Activated naive CD8-positive, alpha-beta T cell treated with anti-CD3 and anti-CD28 coated beads, Interleukin-2, amount 50 U/mL, for 24 hours (primary cell): ENCODE results near the gene ELMO1.

Experiments
- ATAC-seq: fragments of 150-1000 bp; cut with Tn5 transposase; one replicate; pipeline ENCODE4 v1.10.0; 2021
- DNase-seq: peaks from one replicate; pipeline ENCODE4 v3.0.0; 2021
- H3K27ac Mint-ChIP-seq: one replicate; pipeline ENCODE4 v1.8.0; 2021; ENCODE audit warnings: mild to moderate bottlenecking, mixed read lengths
- H3K27me3 Mint-ChIP-seq: one replicate; pipeline ENCODE4 v1.8.0; 2021; ENCODE audit warnings: mixed read lengths
- H3K36me3 Mint-ChIP-seq: one replicate; pipeline ENCODE4 v1.8.0; 2021; ENCODE audit warnings: low read depth, mixed read lengths
- H3K4me1 Mint-ChIP-seq: one replicate; pipeline ENCODE4 v1.8.0; 2021; ENCODE audit warnings: mixed read lengths
- H3K4me3 Mint-ChIP-seq: one replicate; pipeline ENCODE4 v1.8.0; 2021; ENCODE audit warnings: mild to moderate bottlenecking, moderate library complexity, mixed read lengths
- H3K9me3 Mint-ChIP-seq: one replicate; pipeline ENCODE4 v1.8.0; 2021; ENCODE audit warnings: mixed read lengths

ELMO1 gene

DNA sequence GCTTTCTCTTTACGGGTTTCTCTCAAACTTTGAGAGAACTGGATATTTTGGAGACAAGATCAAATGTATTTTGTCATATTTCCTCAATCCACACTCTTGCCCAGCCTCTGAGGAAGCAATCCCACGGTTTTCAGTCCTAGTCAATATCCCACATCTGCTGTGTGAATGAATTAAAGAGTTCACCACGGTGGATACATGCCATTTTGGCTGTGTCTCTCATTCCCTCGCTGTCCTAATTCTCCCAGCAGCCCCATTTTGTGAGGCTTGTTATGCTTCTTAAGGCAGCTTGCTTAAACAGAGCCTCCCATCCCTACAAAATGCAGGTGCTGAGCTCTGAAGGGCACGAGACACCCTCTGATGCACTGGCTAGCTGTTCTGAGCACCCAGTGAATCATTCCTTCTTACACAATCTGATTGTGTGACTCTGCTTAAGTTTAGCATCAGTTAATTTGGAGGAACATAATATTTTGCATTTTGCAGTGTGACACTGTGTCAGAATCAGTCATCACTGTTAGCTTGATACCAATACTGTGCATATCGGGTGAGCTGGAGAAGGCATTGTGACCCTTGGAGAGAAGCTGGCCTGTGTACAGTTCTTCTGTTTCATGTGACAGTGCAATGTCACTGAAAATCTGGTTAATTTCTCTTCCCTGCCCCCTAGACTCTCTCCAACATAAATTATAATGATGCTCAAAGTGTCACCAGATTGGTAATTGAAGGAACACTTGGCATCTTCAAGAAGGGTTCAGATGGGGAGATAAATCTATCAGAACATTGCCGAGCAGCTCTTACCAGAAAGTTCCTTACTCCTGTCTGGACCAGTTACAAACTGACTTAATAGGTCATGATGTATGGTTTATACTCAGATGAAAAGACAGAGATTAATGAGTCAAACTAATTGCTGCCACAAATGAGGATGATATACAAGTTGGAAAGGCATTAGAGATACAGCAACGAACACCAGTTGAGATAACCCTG lies 620.6 kb downstream of the ELMO1 start:
- no peaks in the 10 kb centered on the region for H3K27me3 Mint-ChIP-seq
- H3K36me3 Mint-ChIP-seq: no peaks in the 10 kb centered on the region
- H3K4me3 Mint-ChIP-seq: no peak overlapping the region
- DNase-seq: no peak
- H3K4me1 Mint-ChIP-seq: no peaks in the 10 kb centered on the region
- no peak for ATAC-seq
- no peaks in the 10 kb centered on the region for H3K9me3 Mint-ChIP-seq
- no peak overlapping the region for H3K27ac Mint-ChIP-seq

DNA sequence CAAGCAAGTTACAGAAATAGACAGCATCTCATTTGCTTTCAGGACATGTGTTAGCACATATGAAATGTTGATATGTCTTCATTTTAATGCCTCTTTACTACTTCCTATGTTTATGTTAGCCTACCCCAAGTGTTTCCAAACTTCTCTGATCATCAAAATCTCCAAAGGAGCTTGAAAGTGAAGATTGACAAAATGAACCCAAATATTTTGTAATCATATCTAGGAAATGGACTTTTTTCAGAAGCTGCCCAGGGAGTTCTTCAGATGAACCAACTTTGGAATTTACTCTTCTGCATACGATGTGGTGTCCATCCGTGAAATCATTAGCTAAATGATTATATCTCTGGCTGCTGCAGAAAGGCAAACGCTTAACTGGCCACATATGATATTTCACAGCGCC lies 623.2 kb downstream of the ELMO1 start:
- no peak for ATAC-seq
- no peak overlapping the region for H3K4me3 Mint-ChIP-seq
- H3K36me3 Mint-ChIP-seq: no peaks in the 10 kb centered on the region
- DNase-seq: no peak
- H3K4me1 Mint-ChIP-seq: peaks cover 2% of the 10 kb centered on the region
- no peak overlapping the region for H3K27ac Mint-ChIP-seq
- H3K27me3 Mint-ChIP-seq: no peaks in the 10 kb centered on the region
- H3K9me3 Mint-ChIP-seq: no peaks in the 10 kb centered on the region

DNA sequence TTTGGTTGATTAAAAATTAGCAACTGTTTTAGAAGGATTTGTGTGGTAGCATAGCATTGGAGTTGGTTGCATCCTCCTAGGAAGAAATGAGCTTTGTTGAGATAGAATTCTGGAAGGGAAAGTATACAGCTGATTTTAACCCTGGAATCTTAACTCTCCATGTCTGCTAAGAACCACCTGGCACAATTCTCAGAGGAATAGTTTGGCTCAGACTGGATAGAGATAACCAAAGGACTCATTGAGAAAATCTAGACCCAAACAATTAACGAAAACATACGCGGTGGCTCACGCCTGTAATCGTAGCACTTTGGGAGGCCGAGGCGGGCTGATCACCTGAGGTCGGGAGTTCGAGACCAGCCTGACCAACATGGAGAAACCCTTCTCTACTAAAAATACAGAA lies 625.3 kb downstream of the ELMO1 start:
- no peak overlapping the region for H3K27ac Mint-ChIP-seq
- ATAC-seq (no peak), DNase-seq (no peak)
- no peaks in the 10 kb centered on the region for H3K27me3 Mint-ChIP-seq
- H3K4me3 Mint-ChIP-seq: no peak overlapping the region
- H3K36me3 Mint-ChIP-seq: no peaks in the 10 kb centered on the region
- peaks cover 2% of the 10 kb centered on the region for H3K4me1 Mint-ChIP-seq
- H3K9me3 Mint-ChIP-seq: no peaks in the 10 kb centered on the region

DNA sequence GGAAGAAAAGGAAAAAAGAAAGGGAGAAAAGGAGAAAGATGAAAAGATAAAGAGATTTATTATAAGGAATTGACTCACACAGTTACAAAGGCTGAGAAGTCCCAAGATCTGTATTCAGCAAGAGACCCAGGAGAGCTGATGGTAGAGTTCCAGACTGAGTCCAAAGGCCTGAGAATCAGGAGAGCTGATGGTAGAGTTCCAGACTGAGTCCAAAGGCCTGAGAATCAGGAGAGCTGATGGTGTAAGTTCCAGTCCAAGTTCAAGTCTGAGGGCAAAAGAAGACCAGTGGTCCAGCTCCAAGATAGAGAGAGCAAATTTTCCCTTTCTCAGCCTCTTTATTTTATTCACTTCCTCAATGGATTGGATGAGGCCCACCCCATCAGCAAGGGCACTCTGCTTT lies 627.0 kb downstream of the ELMO1 start:
- no peak for DNase-seq
- ATAC-seq: no peak
- Mint-ChIP-seq H3K36me3 (no peaks in the 10 kb centered on the region), H3K9me3 (no peaks in the 10 kb centered on the region), H3K4me1 (peaks cover 2% of the 10 kb centered on the region), H3K4me3 (no peak overlapping the region), H3K27ac (no peak overlapping the region), H3K27me3 (no peaks in the 10 kb centered on the region)

DNA sequence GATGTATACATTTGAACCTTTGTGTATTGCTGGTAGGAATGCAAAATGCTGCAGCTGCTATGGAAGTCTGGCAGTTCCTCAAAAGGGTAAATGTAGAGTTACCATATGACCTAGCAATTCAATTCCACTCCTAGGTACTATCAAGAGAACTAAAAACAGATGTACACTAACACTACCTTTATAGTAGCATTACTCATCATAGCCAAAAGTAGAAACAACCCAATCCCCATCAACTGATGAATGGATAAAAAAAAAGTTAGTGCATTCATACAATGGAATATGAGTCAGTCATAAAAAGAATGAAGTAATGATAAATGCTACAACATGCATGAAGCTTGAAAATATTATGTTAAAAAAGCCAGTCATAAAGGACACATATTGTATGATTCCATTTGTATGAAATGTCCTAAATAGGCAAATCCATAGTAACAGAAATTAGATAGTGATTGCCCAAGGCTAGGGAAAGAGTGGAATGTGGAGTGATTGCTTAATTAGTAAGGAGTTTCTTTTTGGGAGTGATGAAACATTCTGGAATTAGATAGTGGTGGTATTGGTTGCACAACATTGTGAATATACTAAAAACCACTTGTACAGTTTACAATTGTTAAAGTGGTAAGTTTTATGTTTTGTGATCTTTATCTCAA lies 628.0 kb downstream of the ELMO1 start:
- H3K4me3 Mint-ChIP-seq: no peak overlapping the region
- H3K36me3 Mint-ChIP-seq: no peaks in the 10 kb centered on the region
- no peaks in the 10 kb centered on the region for H3K9me3 Mint-ChIP-seq
- DNase-seq: no peak
- peak; percentile 36 for ATAC-seq
- peaks cover 2% of the 10 kb centered on the region for H3K4me1 Mint-ChIP-seq
- no peaks in the 10 kb centered on the region for H3K27me3 Mint-ChIP-seq
- H3K27ac Mint-ChIP-seq: no peak overlapping the region

DNA sequence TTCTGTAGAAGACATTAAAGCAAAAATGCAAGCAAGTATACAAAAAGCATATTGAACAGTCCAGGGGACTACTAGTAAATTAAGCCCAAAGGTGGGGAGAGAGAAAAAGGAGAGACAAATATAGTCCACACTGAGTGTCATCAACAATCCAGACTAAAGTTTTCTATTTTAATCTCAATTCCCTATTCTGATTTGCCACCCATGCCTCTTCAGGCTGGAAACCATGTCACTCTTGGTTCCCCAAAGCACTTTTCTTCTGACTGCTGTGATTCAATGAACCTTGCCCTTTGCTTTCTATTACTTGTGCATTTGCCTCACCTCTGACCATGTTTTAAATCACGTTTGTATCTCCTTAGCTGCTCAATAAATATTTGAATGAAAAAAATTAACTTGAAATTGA lies 629.0 kb downstream of the ELMO1 start:
- ATAC-seq: no peak

DNA sequence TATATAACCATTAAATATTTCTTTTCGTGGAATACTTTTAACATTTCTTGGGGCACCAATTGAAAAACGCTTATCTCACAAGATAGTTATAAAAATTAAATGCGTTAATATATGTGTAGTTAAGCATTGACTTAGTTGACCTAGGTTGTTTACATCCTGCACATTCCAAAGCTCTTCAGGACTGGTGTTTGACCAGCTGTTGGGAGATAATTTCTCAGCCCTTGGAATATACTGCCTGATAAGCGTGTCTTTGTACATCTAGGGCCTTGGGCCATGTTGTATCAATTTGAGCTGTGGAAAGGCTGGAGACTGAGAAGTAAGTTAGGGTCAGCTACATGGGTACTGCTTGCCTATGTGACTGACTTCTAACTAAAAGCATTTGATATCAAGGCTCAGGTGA lies 634.4 kb downstream of the ELMO1 start:
- H3K9me3 Mint-ChIP-seq: peaks cover 6% of the 10 kb centered on the region
- H3K4me1 Mint-ChIP-seq: peaks cover 2% of the 10 kb centered on the region
- no peak overlapping the region for H3K27ac Mint-ChIP-seq
- H3K36me3 Mint-ChIP-seq: no peaks in the 10 kb centered on the region
- H3K27me3 Mint-ChIP-seq: no peaks in the 10 kb centered on the region
- ATAC-seq (no peak), DNase-seq (no peak)
- no peak overlapping the region for H3K4me3 Mint-ChIP-seq

More for the DNA sequence above, 629.0 kb downstream of the ELMO1 start:
- H3K9me3 Mint-ChIP-seq: peaks cover 5% of the 10 kb centered on the region
- H3K27ac Mint-ChIP-seq: no peak overlapping the region
- no peaks in the 10 kb centered on the region for H3K27me3 Mint-ChIP-seq
- DNase-seq: no peak
- H3K4me3 Mint-ChIP-seq: no peak overlapping the region
- peaks cover 2% of the 10 kb centered on the region for H3K4me1 Mint-ChIP-seq
- H3K36me3 Mint-ChIP-seq: no peaks in the 10 kb centered on the region

DNA sequence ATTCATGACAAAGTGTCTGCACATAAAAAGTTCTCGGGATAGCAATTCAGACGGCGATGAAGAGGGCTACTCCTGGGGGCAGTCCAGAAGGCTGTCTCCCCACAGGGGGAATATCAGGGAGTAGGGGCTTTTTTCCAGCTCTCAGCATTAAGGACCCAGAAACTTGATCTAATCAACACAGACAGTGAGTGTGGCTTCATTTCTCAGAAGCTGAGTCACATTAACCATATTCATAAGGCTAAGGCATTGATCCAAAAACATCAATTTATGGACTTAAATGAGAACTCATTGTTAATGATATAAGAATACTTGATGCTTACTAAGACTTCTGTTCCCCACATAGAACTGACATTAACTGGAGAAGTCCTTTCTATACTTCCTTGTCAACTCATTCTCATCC lies 636.9 kb downstream of the ELMO1 start:
- no peak overlapping the region for H3K27ac Mint-ChIP-seq
- H3K27me3 Mint-ChIP-seq: no peaks in the 10 kb centered on the region
- no peaks in the 10 kb centered on the region for H3K36me3 Mint-ChIP-seq
- peaks cover 12% of the 10 kb centered on the region for H3K4me1 Mint-ChIP-seq
- no peak overlapping the region for H3K4me3 Mint-ChIP-seq
- no peak for ATAC-seq
- no peak for DNase-seq
- H3K9me3 Mint-ChIP-seq: peaks cover 6% of the 10 kb centered on the region

DNA sequence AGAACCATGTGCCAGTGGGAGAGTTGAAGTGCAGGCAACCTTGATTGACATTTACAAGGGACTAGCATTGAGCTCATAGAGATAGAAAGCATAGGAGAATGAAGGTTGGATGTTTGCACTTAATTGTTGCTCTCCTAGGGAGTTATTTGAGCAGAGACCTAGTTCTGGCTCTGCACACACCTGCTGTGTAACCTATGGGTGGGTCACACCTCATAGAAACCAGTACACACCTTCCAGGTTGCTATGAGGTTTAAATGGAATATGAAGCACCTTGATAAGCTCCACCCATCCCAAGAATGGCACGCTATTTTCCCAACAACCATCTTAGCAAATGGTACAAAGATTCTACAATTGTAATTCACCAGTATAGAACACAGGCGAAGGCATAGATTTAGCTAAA lies 638.2 kb downstream of the ELMO1 start:
- ATAC-seq: no peak
- no peaks in the 10 kb centered on the region for H3K36me3 Mint-ChIP-seq
- H3K27ac Mint-ChIP-seq: no peak overlapping the region
- peaks cover 6% of the 10 kb centered on the region for H3K9me3 Mint-ChIP-seq
- no peaks in the 10 kb centered on the region for H3K27me3 Mint-ChIP-seq
- H3K4me3 Mint-ChIP-seq: no peak overlapping the region
- no peak for DNase-seq
- H3K4me1 Mint-ChIP-seq: peaks cover 13% of the 10 kb centered on the region

DNA sequence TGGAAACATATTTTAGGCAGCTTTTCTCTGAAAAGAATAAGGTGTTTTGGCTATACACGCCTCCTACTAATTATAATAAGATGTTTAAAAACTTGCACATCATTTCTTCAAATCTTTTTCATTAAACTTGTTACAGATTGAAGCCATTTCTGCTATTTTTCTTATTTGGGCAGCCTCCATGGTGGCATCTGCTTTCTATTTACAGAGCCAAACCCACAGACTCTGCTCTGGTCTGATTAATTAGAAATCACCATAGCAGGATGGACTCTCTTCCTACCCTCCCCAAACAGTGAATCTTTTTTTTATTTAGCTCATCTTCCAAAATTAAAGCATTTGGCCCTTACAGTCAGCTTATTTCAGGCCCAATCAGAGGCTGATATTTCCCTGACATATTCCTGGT lies 638.6 kb downstream of the ELMO1 start:
- H3K36me3 Mint-ChIP-seq: no peaks in the 10 kb centered on the region
- peaks cover 4% of the 10 kb centered on the region for H3K9me3 Mint-ChIP-seq
- no peak overlapping the region for H3K4me3 Mint-ChIP-seq
- DNase-seq (no peak), ATAC-seq (no peak)
- peaks cover 13% of the 10 kb centered on the region for H3K4me1 Mint-ChIP-seq
- no peaks in the 10 kb centered on the region for H3K27me3 Mint-ChIP-seq
- H3K27ac Mint-ChIP-seq: no peak overlapping the region

DNA sequence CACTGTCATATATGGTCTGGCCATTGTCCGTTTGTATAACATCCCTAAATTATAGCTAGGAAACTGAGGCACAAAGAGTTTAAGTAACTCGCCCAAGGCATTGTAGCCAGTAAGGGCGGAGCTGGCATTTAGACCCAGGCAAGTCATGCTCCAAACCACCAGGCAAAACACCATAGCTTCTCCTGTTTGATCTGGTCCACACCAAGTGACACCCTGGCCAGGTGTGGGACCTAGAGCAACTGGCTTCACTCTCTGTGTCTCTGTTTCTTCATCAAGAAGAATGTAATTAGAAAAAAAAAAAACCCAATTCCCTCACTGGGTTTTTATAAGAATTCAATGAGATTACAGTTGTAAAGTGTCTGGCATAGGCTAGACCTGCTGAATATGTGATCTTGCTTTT lies 639.2 kb downstream of the ELMO1 start:
- no peak for DNase-seq
- no peak for ATAC-seq
- Mint-ChIP-seq H3K27ac (no peak overlapping the region), H3K4me1 (peaks cover 13% of the 10 kb centered on the region), H3K36me3 (no peaks in the 10 kb centered on the region), H3K9me3 (no peaks in the 10 kb centered on the region), H3K27me3 (no peaks in the 10 kb centered on the region), H3K4me3 (no peak overlapping the region)

DNA sequence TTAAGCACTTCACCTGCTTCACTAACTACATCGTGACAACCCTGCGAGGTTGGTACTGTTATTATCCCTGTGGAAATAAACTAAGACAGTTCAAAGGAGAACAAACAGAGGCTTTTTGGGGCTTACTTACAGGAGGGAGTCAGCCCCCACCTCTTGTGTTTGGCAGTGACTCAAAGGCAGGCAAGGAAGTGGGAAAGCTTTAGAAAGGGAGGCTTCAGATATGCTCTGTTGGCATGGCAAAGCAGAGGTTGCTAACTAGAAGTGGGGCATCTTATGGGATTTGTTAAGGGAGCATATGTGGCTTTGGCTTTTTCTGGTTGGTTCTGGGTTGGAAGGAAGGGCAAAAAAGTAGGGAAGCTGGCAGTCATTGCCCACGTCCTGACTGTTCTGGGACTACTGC lies 639.6 kb downstream of the ELMO1 start:
- Mint-ChIP-seq H3K4me3 (no peak overlapping the region), H3K9me3 (no peaks in the 10 kb centered on the region), H3K4me1 (peaks cover 13% of the 10 kb centered on the region), H3K27ac (no peak overlapping the region), H3K36me3 (no peaks in the 10 kb centered on the region), H3K27me3 (no peaks in the 10 kb centered on the region)
- no peak for ATAC-seq
- DNase-seq: no peak

DNA sequence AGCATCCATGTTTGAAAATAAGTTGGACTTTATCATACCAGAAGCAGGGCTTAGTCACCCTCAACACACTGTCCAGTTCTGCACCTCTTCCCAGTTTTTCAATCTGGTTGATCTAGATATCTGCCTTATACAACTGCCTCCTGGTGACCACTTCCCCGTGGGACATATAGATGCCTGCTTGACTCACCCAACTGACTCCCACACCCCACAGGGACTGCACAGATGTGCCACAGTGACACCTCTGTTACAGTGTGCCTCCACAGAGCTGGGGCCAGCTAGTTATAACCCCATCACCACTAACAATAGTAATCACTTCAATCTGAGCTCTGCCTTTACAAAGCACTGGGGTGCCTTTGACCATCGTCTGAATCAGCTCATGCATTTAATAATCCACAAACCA lies 641.8 kb downstream of the ELMO1 start:
- H3K36me3 Mint-ChIP-seq: no peaks in the 10 kb centered on the region
- DNase-seq (no peak), ATAC-seq (peak; percentile 76)
- H3K4me1 Mint-ChIP-seq: peaks cover 13% of the 10 kb centered on the region
- H3K27ac Mint-ChIP-seq: no peak overlapping the region
- H3K9me3 Mint-ChIP-seq: no peaks in the 10 kb centered on the region
- no peak overlapping the region for H3K4me3 Mint-ChIP-seq
- no peaks in the 10 kb centered on the region for H3K27me3 Mint-ChIP-seq
